Left ventricle myocardium inferior (tissue), 1 donor: ENCODE data around the gene TRIP13. TPM values are rescaled to one million over a fixed set of nuclear protein-coding genes. Genes with fewer than 3 reads are reported as not detected.

Source experiments
- DNase-seq: peaks from one replicate; pipeline ENCODE4 v3.0.0-alpha.2; 2020
- H3K27ac ChIP-seq: fragments of 200-600 bp; replicated peaks from 2 replicates; pipeline ENCODE4 v1.8.0; 2021
- H3K27me3 ChIP-seq: fragments of 200-600 bp; 2 replicates; pipeline ENCODE4 v1.8.0; 2021; ENCODE audit warnings: low read depth
- H3K36me3 ChIP-seq: fragments of 200-600 bp; 2 replicates; pipeline ENCODE4 v1.8.0; 2021
- H3K4me1 ChIP-seq: fragments of 200-600 bp; 2 replicates; pipeline ENCODE4 v1.8.0; 2021
- H3K4me3 ChIP-seq: fragments of 200-600 bp; 2 replicates; pipeline ENCODE4 v1.8.0; 2021; ENCODE audit warnings: mild to moderate bottlenecking, moderate library complexity
- H3K9me3 ChIP-seq: fragments of 200-600 bp; replicated peaks from 2 replicates; pipeline ENCODE4 v1.8.0; 2021
- intact Hi-C: fragments of 100-400 bp; cut with micrococcal nuclease; formaldehyde crosslinking; loops from one replicate; pipeline ENCODE4 v1.11.0; 2022
- total RNA-seq: library from RNA; stranded (reverse); fragmentation: NEBNext Ultra II Directional; extraction: Animal tissue kit (Norgen Biotek cat#: 25700); gene quantifications from one replicate; pipeline ENCODE4 v1.2.1, GENCODE V29; 2021
- TF ChIP-seq, protein P1 (sequence below): fragments of 200-600 bp; IDR thresholded peaks from 2 replicates; pipeline ENCODE4 v1.8.0; 2021; ENCODE audit warnings: antibody characterized with exemption, mild to moderate bottlenecking, borderline replicate concordance
- donor health status: DM: no; HTN: yes; CAD: no; lungs with severe emphysema.

Gene TRIP13
- total RNA-seq, 1 donor from 2014 or later: 0.44 TPM

DNA sequence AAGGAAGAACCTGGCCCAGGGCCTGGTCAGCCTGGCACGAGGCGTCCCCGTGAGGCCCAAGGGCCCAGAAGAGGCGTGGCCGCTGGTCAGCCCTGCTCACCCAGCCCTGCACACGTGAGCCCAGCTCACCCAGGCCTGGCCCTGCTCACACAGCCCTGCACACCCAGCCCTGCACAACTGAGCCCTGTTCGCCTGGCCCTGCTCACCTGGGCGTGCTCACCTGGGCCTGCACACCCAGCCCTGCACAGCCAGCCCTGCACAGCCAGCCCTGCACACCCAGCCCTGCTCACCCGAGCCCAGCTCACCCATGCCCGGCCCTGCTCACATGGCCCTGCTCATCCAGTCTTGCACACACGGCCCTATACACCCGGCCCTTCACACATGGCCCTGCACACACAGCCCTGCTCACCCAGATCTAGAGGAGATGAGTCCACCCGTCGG lies 44.0 kb upstream of the TRIP13 start:
- intact Hi-C loops: no loop called here

DNA sequence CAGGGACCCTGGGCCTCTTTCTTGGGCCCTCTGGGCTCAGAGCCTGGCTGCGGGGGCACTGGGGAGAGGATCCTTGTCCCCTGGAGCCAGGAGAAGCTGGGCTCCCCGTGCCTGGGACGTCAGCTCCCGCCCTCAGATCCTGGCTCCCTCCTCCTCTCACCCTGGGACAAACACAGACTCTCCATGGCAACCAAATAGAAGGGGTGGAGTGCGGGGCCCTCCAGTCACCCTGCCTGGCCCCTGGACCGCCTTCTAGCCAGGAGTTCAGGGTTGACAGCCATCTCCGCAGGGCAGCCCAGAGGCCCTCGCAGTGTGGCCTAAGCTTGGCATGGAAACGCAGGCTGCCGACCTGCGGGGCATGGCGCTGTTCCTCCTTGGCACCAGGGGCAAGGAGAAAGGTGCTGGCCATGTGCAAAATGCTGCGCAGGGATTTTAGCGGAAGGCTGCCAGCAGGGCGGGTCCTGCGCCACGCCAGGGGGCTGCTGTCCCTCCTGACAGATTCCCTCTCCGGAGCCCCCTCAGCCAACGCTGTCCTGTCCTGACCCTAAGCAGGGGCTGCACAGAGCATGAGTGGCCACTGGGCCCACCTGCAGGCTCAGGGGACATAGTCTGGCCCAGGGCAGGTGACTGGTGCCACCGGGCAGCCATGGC lies 42.9 kb upstream of the TRIP13 start:
- peaks cover 16% of the 10 kb centered on the region for H3K27me3 ChIP-seq

More for the DNA sequence above, 44.0 kb upstream of the TRIP13 start:
- H3K4me1 ChIP-seq: peaks cover 10% of the 10 kb centered on the region
- no peaks in the 10 kb centered on the region for H3K36me3 ChIP-seq
- H3K9me3 ChIP-seq: no peaks in the 10 kb centered on the region
- H3K27me3 ChIP-seq: peaks cover 16% of the 10 kb centered on the region
- peak overlapping the region; percentile 63 for H3K4me3 ChIP-seq
- peak overlapping the region; percentile 72 for H3K27ac ChIP-seq
- DNase-seq: peak; percentile 22
- TF ChIP-seq, protein P1, sequence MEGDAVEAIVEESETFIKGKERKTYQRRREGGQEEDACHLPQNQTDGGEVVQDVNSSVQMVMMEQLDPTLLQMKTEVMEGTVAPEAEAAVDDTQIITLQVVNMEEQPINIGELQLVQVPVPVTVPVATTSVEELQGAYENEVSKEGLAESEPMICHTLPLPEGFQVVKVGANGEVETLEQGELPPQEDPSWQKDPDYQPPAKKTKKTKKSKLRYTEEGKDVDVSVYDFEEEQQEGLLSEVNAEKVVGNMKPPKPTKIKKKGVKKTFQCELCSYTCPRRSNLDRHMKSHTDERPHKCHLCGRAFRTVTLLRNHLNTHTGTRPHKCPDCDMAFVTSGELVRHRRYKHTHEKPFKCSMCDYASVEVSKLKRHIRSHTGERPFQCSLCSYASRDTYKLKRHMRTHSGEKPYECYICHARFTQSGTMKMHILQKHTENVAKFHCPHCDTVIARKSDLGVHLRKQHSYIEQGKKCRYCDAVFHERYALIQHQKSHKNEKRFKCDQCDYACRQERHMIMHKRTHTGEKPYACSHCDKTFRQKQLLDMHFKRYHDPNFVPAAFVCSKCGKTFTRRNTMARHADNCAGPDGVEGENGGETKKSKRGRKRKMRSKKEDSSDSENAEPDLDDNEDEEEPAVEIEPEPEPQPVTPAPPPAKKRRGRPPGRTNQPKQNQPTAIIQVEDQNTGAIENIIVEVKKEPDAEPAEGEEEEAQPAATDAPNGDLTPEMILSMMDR: no peak

DNA sequence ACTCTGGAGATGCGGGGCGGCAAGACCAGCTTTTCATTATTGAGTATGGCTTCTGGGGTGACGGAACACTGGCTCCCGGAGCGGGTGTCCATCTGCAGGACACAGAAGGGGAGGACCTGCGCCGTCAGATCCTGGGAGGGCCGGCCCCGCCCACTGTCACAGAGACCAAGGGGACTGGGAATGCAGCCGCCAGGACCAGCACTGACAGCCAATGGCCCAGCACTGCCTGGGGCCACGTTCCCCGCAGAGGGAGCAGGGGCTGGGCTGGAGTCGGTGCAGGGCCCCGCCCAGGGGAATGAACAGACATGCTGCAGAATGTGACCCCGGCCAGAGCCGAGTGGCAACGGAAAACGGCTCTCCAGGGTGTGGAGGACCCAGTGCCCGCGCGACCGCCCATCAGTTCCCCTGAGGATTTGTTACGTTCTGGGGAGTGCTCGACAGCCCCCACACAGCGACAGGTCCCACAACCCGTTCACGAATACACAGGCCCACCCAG lies 42.1 kb upstream of the TRIP13 start, which contains the start of gene ZDHHC11:
Gene ZDHHC11, minus strand, starts transcription at position 476 of the 496 bp plus-strand sequence. Its CDS starts 384 bp downstream, at position 92.
- peak; percentile 73 for DNase-seq
- H3K27ac ChIP-seq: peak within 1 kb of the TSS; percentile 72
- TF ChIP-seq, protein P1: no peak
- H3K9me3 ChIP-seq: no peaks in the 10 kb centered on the region
- no peaks in the 10 kb centered on the region for H3K36me3 ChIP-seq
- peaks cover 10% of the 10 kb centered on the region for H3K4me1 ChIP-seq
- intact Hi-C loops: no loop called here
- peaks cover 16% of the 10 kb centered on the region for H3K27me3 ChIP-seq
- H3K4me3 ChIP-seq: peak within 1 kb of the TSS; percentile 63

More for the DNA sequence above, 42.9 kb upstream of the TRIP13 start:
- peak; percentile 31 for DNase-seq
- Histone ChIP-seq H3K4me3 (peak overlapping the region; percentile 63), H3K36me3 (no peaks in the 10 kb centered on the region), H3K4me1 (peaks cover 10% of the 10 kb centered on the region), H3K9me3 (no peaks in the 10 kb centered on the region), H3K27ac (peak overlapping the region; percentile 72)
- TF ChIP-seq, protein P1: no peak
- intact Hi-C loops: no loop called here

DNA sequence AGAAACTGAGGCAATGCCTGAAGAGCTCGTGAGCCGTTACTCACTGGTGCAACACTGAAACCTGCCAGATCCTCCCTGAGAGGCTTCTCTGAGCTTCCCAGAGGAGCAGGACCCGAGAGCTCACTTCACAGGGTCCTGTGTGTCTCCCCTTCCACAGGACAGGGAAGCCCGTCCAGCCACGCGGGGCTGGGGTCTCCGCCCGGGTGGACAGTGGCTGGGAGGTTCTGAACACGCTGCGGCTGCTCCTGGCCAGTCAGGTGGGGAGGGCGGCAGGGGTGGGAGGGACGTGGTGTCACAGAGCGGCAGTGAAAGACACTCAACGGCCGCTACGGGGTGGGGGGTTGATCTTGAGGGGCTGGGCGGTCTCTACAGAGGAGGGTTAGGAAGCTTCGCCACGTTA lies 41.6 kb upstream of the TRIP13 start:
- no peaks in the 10 kb centered on the region for H3K36me3 ChIP-seq
- peak overlapping the region; percentile 56 for H3K27ac ChIP-seq
- peaks cover 16% of the 10 kb centered on the region for H3K27me3 ChIP-seq
- DNase-seq: no peak
- intact Hi-C loops: no loop called here
- H3K4me1 ChIP-seq: peaks cover 10% of the 10 kb centered on the region
- peak overlapping the region; percentile 63 for H3K4me3 ChIP-seq
- no peaks in the 10 kb centered on the region for H3K9me3 ChIP-seq
- TF ChIP-seq, protein P1: no peak

DNA sequence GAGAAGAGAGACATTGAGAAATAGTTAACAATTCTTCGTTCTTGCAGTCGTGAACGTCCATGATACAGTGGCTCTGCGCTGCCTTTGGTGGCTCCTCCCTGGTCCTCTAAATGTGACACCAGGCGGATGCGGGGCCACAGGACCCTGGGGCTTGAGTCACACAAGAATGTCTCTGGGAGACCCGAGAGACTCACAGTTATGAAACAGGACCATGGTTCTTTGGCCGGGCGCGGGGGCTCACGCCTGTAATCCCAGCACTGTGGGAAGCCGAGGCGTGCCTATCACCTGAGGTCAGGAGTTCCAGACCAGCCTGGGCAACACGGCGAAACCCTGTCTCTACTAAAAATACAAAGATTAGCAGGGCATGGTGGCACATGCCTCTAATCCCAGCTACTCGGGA lies 41.1 kb upstream of the TRIP13 start:
- H3K27ac ChIP-seq: no peak overlapping the region
- intact Hi-C loops: no loop called here
- H3K9me3 ChIP-seq: no peaks in the 10 kb centered on the region
- H3K4me3 ChIP-seq: no peak overlapping the region
- no peaks in the 10 kb centered on the region for H3K36me3 ChIP-seq
- peak; percentile 9 for DNase-seq
- H3K4me1 ChIP-seq: peaks cover 10% of the 10 kb centered on the region
- TF ChIP-seq, protein P1: no peak
- peaks cover 16% of the 10 kb centered on the region for H3K27me3 ChIP-seq
